ENCODE data around the gene RPS4Y2. TPM values are rescaled to one million over a fixed set of nuclear protein-coding genes. Genes with fewer than 3 reads are reported as not detected.

Gene RPS4Y2
- total RNA-seq, 1 donor = not detected

DNA sequence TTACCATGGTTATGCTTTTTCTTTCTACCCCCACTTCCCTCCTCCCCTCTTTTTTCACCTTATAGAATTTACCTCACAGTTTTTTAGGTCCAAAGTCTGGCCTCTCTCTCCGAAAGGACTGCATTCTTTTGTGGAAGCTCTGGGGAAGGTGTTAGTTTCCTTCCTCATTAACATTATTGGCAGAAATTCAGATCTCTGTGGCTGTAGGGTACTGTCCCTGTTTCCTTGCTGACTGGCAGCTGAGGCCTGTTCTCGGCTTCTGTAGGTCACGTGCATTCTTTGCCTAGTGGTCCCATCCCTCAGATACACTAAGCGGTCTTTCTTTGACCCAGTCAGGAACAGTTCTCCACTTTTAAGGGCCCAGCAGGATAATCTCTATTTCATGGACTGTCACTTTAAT lies 25.5 kb downstream of the RPS4Y2 start:
- TF ChIP-seq, protein P1, sequence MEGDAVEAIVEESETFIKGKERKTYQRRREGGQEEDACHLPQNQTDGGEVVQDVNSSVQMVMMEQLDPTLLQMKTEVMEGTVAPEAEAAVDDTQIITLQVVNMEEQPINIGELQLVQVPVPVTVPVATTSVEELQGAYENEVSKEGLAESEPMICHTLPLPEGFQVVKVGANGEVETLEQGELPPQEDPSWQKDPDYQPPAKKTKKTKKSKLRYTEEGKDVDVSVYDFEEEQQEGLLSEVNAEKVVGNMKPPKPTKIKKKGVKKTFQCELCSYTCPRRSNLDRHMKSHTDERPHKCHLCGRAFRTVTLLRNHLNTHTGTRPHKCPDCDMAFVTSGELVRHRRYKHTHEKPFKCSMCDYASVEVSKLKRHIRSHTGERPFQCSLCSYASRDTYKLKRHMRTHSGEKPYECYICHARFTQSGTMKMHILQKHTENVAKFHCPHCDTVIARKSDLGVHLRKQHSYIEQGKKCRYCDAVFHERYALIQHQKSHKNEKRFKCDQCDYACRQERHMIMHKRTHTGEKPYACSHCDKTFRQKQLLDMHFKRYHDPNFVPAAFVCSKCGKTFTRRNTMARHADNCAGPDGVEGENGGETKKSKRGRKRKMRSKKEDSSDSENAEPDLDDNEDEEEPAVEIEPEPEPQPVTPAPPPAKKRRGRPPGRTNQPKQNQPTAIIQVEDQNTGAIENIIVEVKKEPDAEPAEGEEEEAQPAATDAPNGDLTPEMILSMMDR (IDR thresholded peaks at IDR 0.05; ENCODE audit: insufficient read depth, low read depth, low read length) = no peak
- no peak overlapping the region for H3K4me3 ChIP-seq (ENCODE audit: low read depth, low read length)

DNA sequence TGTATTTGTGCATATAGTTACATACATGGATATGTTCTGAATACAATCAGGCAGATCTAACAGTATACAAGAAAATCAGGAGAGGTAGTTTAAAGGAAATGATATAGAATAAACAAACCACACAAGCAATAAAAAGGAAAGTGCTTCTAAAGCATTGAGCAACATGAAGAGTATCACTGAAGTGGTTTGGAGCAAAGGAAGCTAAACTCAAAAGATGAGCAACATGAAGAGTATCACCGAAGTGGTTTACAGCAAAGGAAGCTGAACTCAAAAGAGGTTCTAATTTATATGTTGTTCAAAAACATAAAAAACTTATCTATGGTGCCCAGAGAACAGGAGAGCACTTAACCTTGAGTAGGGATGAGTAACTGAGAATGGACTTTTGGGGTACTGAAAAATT lies 29.1 kb downstream of the RPS4Y2 start:
- TF ChIP-seq, protein P1 (IDR thresholded peaks at IDR 0.05; ENCODE audit: insufficient read depth, low read depth, low read length) = no peak
- DNase-seq (ENCODE audit: low read depth) = no peak
- H3K4me3 ChIP-seq (ENCODE audit: low read depth, low read length) = no peak overlapping the region

More for the DNA sequence above, 25.5 kb downstream of the RPS4Y2 start:
- DNase-seq (ENCODE audit: low read depth) = no peak

DNA sequence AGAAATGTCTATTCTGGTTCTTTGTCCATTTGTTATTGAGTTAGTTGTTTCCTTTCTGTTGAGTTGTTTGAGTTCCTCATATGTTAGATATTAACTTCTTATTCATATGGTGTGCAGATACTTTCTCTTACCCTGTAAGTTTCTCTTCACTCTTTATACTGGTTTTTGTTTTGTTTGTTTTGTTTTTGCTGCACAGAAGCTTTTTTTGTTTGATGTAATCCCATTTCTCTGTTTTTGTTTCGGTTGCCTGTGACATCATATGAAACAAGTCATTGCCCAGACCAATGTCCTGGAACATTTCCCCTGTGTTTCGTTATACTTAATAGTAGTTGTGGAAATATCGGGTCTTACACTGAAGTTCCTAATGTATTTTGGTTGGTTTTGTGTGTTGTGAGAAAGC lies 31.2 kb downstream of the RPS4Y2 start:
- TF ChIP-seq, protein P1 (IDR thresholded peaks at IDR 0.05; ENCODE audit: insufficient read depth, low read depth, low read length) = no peak
- H3K4me3 ChIP-seq (ENCODE audit: low read depth, low read length) = no peak overlapping the region
- no peak for DNase-seq (ENCODE audit: low read depth)

DNA sequence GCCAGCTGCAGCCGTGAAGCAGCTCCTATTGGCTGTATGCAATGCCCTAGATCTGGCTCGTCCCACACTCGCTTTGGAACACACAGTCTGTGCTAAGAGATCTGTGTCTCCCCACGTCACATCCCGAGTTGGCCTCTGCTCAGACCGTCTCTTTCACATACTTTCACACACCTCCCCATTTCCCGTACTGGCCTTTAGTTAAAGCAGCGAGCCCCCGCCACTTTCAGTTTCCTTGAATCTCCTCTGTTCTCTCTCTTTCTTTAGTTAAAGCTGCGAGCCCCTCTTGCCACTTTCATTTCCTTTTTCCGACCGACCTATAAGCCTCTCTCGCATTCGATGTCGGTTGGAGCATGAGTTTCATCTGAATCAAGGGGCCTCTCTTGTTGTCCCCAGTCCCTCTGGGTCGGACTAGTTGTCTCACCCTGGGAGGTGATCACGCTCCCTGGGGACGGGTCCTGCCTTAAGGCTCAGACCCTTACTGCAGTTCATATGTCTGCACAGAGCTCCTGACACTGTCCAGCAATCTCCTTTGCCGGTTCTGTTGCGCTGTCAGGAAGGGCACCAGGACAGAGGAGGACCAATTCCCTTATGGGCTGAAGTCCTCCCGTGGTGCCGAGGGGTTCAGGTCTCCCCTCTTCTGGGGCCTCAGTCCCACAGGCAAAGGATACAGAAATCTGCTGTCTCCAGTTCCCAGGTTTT lies 42.6 kb downstream of the RPS4Y2 start:
- TF ChIP-seq, protein P1 (IDR thresholded peaks at IDR 0.05; ENCODE audit: insufficient read depth, low read depth, low read length) = no peak
- H3K4me3 ChIP-seq (ENCODE audit: low read depth, low read length) = no peak overlapping the region
- DNase-seq (ENCODE audit: low read depth) = no peak

DNA sequence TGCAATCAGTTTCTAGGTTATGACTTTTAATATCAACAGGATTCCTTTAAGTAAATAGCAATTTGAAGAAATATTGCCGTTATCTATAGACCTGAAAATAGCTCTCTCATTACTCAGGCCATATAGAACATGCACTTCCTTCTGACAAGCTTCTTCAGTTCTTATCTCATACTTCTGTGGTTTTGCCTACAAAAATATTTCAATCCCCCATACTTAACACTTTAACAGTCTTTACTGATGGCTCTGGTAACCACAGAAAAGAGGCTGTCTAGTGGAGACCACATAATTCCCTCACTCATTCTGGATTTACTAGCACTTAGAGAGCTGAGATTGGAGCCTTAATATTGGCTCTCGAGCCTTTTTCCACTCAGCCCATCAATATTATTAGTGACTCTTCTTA lies 46.8 kb downstream of the RPS4Y2 start:
- TF ChIP-seq, protein P1 (IDR thresholded peaks at IDR 0.05; ENCODE audit: insufficient read depth, low read depth, low read length) = no peak
- H3K4me3 ChIP-seq (ENCODE audit: low read depth, low read length) = no peak overlapping the region
- no peak for DNase-seq (ENCODE audit: low read depth)

DNA sequence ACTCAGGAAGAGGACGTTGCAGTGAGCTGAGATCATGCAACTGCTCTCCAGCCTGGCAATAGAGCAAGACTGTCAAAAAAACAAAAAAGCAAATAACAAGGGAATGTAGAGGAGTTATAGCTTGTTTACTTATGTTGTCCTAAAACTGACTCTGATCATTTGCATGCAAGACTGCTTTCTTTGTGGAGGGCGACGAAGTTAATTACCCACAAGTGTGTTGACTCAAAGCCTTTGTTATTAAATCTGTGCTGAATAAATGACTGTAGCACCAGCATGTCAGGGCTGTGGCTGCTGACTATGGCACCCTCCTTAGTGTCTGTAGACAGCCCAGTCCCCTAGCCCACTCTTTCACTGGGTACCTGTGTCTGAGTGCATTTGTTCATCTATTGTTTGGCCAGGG lies 50.3 kb downstream of the RPS4Y2 start:
- DNase-seq (ENCODE audit: low read depth) = no peak
- no peak overlapping the region for H3K4me3 ChIP-seq (ENCODE audit: low read depth, low read length)
- TF ChIP-seq, protein P1 (IDR thresholded peaks at IDR 0.05; ENCODE audit: insufficient read depth, low read depth, low read length) = no peak

DNA sequence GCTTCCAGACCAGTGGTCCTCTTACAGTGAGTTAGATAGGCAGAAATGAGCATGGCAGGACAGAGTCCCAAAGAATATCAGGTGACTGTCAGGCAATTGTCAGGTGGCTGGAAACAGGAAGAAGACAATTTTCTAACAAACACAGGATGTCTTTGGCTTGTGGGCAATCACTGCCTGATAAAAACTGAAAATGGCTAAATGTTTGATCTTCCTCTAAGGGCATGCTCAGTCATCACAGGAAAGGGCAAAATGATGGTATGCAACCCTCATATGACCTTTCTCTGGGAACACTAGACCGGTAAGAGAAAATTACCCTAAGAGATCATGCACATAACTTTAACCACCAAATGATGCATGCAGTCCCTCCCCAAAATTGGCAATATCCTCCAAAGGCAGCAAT lies 57.6 kb downstream of the RPS4Y2 start:
- H3K4me3 ChIP-seq (ENCODE audit: low read depth, low read length) = no peak overlapping the region
- TF ChIP-seq, protein P1 (IDR thresholded peaks at IDR 0.05; ENCODE audit: insufficient read depth, low read depth, low read length) = no peak
- DNase-seq (ENCODE audit: low read depth) = no peak

All from fibroblast of villous mesenchyme (primary cell).